CD4-positive, alpha-beta T cell (primary cell): Measurements from ENCODE around the gene CCR9. TPM values are rescaled to one million over a fixed set of nuclear protein-coding genes. Genes with fewer than 3 reads are reported as not detected.
A peak's percentile ranks its signal among the peaks of the same experiment; 100 is the strongest.

Experiments
- ATAC-seq: fragments of 200-7000 bp; cut with Tn5 transposase; one replicate; pipeline ENCODE4 v1.10.0; 2022; ENCODE audit warnings: mild to moderate bottlenecking; ENCODE audit not compliant: poor library complexity
- CTCF ChIA-PET: fragments of 350-600 bp; sonication (Branson Sonifier 250); formaldehyde crosslinking; loops from one replicate; lab custom pipeline; 2021; ENCODE audit warnings: antibody characterized with exemption, inconsistent platforms; lab: Charles Lee
- POLR2A ChIA-PET: fragments of 350-600 bp; sonication (Branson Sonifier 250); formaldehyde crosslinking; loops from one replicate; lab custom pipeline; 2021; ENCODE audit warnings: antibody characterized with exemption, inconsistent platforms; lab: Charles Lee
- DNase-seq, 14 experiments: peaks; one replicate each; pipeline ENCODE4 v3.0.0-alpha.2; 2013 to 2020; ENCODE audit warnings: mixed read lengths in 2 of 14
- H3K27ac ChIP-seq, 2 donors: one replicate each; pipeline versions ENCODE4 v1.5.1 to v1.7.0; 2013; ENCODE audit warnings: low read length in 2 of 2, low read depth in 1 of 2, mild to moderate bottlenecking in 1 of 2
- H3K27me3 ChIP-seq, 2 experiments: 1 replicate in 1 of 2; 2 replicates in 1 of 2; pipeline versions ENCODE4 v1.6.1 to v1.7.0; 2013; ENCODE audit warnings: low read length in 2 of 2, control low read depth in 1 of 2, mild to moderate bottlenecking in 1 of 2, moderate library complexity in 1 of 2; ENCODE audit not compliant: insufficient read depth in 2 of 2, control insufficient read depth in 1 of 2
- H3K36me3 ChIP-seq: one replicate; pipeline ENCODE4 v1.6.1; 2013; ENCODE audit warnings: low read length, control low read depth; ENCODE audit not compliant: insufficient read depth
- H3K4me1 ChIP-seq: one replicate; pipeline ENCODE4 v1.6.1; 2013; ENCODE audit warnings: low read length, control low read depth; ENCODE audit not compliant: insufficient read depth
- H3K4me3 ChIP-seq: one replicate; pipeline ENCODE4 v1.5.1; 2013; ENCODE audit warnings: mild to moderate bottlenecking, low read length, moderate library complexity
- H3K9me3 ChIP-seq, 2 experiments: 1 replicate in 1 of 2; 2 replicates in 1 of 2; pipeline versions ENCODE4 v1.6.1 to v1.7.0; 2013; ENCODE audit warnings: low read length in 2 of 2, mild to moderate bottlenecking in 2 of 2, control low read depth in 1 of 2, moderate library complexity in 1 of 2; ENCODE audit not compliant: control insufficient read depth in 1 of 2, insufficient read depth in 1 of 2
- H3K27ac Mint-ChIP-seq: one replicate; pipeline ENCODE4 v1.8.0; 2020; ENCODE audit warnings: mixed read lengths
- H3K27me3 Mint-ChIP-seq: one replicate; pipeline ENCODE4 v1.8.0; 2021; ENCODE audit warnings: mixed read lengths
- H3K36me3 Mint-ChIP-seq: one replicate; pipeline ENCODE4 v1.8.0; 2021; ENCODE audit warnings: low read depth, mixed read lengths
- H3K4me1 Mint-ChIP-seq: one replicate; pipeline ENCODE4 v1.8.0; 2021; ENCODE audit warnings: low read depth, mixed read lengths
- H3K4me3 Mint-ChIP-seq: one replicate; pipeline ENCODE4 v1.8.0; 2020; ENCODE audit warnings: mild to moderate bottlenecking, mixed read lengths
- H3K9me3 Mint-ChIP-seq: one replicate; pipeline ENCODE4 v1.8.0; 2020; ENCODE audit warnings: mixed read lengths
- intact Hi-C, 2 experiments: fragments of 100-400 bp; cut with DNase I in 1 of 2; cut with micrococcal nuclease in 1 of 2; formaldehyde crosslinking; loops; one replicate each; pipeline versions ENCODE4 v1.15.1 to v1.9.0; 2023 to 2025; cut with DNase I, micrococcal nuclease
- total RNA-seq, 174 experiments: library from RNA in 2 of 174; stranded (reverse) in 2 of 174; gene quantifications; one replicate each; pipeline ENCODE4 v1.2.3 and lab custom pipeline; 2021 to 2026
- TF ChIP-seq, protein P1 (sequence below): fragments of 200-600 bp; IDR thresholded peaks from one replicate; pipeline ENCODE4 v1.8.0; 2022; ENCODE audit warnings: antibody characterized with exemption, mild to moderate bottlenecking

Gene CCR9
- total RNA-seq, 2 experiments from 2014 or later = 6.5 to 7.4 TPM

GRCh38 chr3:45841757-45842491 is 44.4 kb upstream of the CCR9 start, which contains the start of gene LZTFL1:
TSS of gene LZTFL1 (minus strand) at chr3:45842119. CDS start at chr3:45841991, 128 bp downstream.
- Histone ChIP-seq H3K36me3 (peaks cover under 1% of the 10 kb centered on the region), H3K4me1 (peaks cover 17% of the 10 kb centered on the region), H3K27me3 (no peaks in the 10 kb centered on the region), H3K27ac (peak within 1 kb of the TSS; percentile 69 to 83), H3K9me3 (no peaks in the 10 kb centered on the region), H3K4me3 (peak within 1 kb of the TSS; percentile 79)
- Mint-ChIP-seq H3K27ac (peak within 1 kb of the TSS; percentile 94), H3K27me3 (no peaks in the 10 kb centered on the region), H3K36me3 (peaks cover 21% of the 10 kb centered on the region), H3K4me3 (peak within 1 kb of the TSS; percentile 96), H3K9me3 (no peaks in the 10 kb centered on the region), H3K4me1 (peaks cover 35% of the 10 kb centered on the region)
- POLR2A ChIA-PET = interaction anchor here (0.7 to 3.3 kb wide), 17 partner anchors 9 to 227 kb away, joined by 3 to 24 read pairs (median 3); partner anchors contain the start of gene SACM1L
- intact Hi-C loops = loop anchor here (1.0 to 5.0 kb wide), 7 partner anchors 28 to 155 kb away; partner anchors contain the start of genes CCR9 (in 1 of the 2) and FYCO1 (in 1 of the 2)
- CTCF ChIA-PET = interaction anchor here (1.3 to 1.5 kb wide), 3 partner anchors 87 to 647 kb away, joined by 4 read pairs; no protein-coding TSS in a partner anchor
- DNase-seq = peak; percentile 80 to 96 (median 84)
- peak; percentile 85 for ATAC-seq
- TF ChIP-seq, protein P1, sequence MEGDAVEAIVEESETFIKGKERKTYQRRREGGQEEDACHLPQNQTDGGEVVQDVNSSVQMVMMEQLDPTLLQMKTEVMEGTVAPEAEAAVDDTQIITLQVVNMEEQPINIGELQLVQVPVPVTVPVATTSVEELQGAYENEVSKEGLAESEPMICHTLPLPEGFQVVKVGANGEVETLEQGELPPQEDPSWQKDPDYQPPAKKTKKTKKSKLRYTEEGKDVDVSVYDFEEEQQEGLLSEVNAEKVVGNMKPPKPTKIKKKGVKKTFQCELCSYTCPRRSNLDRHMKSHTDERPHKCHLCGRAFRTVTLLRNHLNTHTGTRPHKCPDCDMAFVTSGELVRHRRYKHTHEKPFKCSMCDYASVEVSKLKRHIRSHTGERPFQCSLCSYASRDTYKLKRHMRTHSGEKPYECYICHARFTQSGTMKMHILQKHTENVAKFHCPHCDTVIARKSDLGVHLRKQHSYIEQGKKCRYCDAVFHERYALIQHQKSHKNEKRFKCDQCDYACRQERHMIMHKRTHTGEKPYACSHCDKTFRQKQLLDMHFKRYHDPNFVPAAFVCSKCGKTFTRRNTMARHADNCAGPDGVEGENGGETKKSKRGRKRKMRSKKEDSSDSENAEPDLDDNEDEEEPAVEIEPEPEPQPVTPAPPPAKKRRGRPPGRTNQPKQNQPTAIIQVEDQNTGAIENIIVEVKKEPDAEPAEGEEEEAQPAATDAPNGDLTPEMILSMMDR = no peak

DNA sequence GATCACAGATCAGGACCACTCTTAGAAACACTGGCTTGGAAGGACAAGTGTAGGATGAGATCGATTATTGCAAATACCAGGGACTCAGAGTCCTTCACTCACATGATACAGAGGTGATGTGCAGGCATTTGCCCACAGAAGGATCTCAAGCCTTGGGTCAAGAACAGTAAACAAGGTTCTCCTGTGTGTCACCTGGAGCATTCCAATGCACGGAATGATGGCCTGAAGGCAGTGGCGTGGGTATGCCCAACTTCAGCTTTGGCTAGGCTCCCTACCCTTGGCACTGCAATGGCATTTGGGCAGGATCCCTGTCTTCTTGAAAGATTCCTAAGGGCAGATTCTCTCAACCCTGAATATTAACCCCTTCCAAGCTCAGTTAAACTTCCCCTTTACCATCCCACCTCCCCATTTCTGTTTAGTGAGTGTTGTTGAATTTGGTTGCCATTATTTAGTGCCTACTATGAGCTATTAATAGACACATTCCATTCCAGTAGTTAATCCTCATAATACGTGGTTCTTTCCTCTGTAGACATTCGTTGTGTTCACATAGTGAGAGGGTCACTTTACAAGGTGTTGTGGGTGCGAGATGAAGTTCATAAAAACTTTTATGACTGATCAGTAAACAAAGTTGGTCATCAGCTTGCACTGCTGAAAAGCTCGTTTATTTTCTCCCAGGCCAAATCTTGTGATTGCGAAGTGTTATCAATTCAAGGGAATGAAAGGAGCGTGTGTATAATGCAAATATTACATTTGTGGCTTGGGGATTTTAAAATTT is 43.3 kb upstream of the CCR9 start:
- intact Hi-C loops = loop anchor here (2.0 to 5.0 kb wide), 6 partner anchors 28 to 154 kb away; partner anchors contain the start of genes CCR9 (in 1 of the 2) and FYCO1 (in 1 of the 2)
- Histone ChIP-seq H3K4me3 (no peak overlapping the region), H3K36me3 (no peaks in the 10 kb centered on the region), H3K9me3 (no peaks in the 10 kb centered on the region), H3K4me1 (peaks cover 17% of the 10 kb centered on the region), H3K27ac (no peak overlapping the region), H3K27me3 (no peaks in the 10 kb centered on the region)
- Mint-ChIP-seq H3K4me1 (peaks cover 35% of the 10 kb centered on the region), H3K4me3 (peak overlapping the region; percentile 96), H3K36me3 (peaks cover 11% of the 10 kb centered on the region), H3K27ac (peak overlapping the region; percentile 94), H3K9me3 (no peaks in the 10 kb centered on the region), H3K27me3 (no peaks in the 10 kb centered on the region)
- CTCF ChIA-PET = interaction anchor here (1.5 kb wide), 1 partner anchor 86 kb away, joined by 4 read pairs; no protein-coding TSS in a partner anchor
- TF ChIP-seq, protein P1 = no peak
- DNase-seq = no peak
- POLR2A ChIA-PET = interaction anchor here (0.8 to 3.3 kb wide), 9 partner anchors 16 to 112 kb away, joined by 3 to 24 read pairs (median 4); no protein-coding TSS in a partner anchor
- no peak for ATAC-seq

GRCh38 chr3:45844616-45845015 is 41.7 kb upstream of the CCR9 start:
- DNase-seq = peak in 1 of 14 experiments; percentile 7
- intact Hi-C loops = loop anchor here in 1 of 2 experiments (5.0 kb wide), 4 partner anchors 43 to 153 kb away; partner anchors contain the start of genes CCR9 and FYCO1
- no peaks in the 10 kb centered on the region for H3K27me3 ChIP-seq

More at GRCh38 chr3:45844616-45845015, 41.7 kb upstream of the CCR9 start:
- Mint-ChIP-seq H3K27me3 (no peaks in the 10 kb centered on the region), H3K36me3 (peaks cover 9% of the 10 kb centered on the region), H3K27ac (no peak overlapping the region), H3K4me1 (peaks cover 30% of the 10 kb centered on the region), H3K4me3 (no peak overlapping the region), H3K9me3 (no peaks in the 10 kb centered on the region)
- peaks cover 17% of the 10 kb centered on the region for H3K4me1 ChIP-seq
- ChIA-PET POLR2A (interaction anchor here (1.3 kb wide), 1 partner anchor 20 kb away, joined by 3 read pairs; no protein-coding TSS in a partner anchor), CTCF (no interaction called here)
- ATAC-seq = no peak
- TF ChIP-seq, protein P1 = no peak
- no peaks in the 10 kb centered on the region for H3K9me3 ChIP-seq
- H3K36me3 ChIP-seq = no peaks in the 10 kb centered on the region
- no peak overlapping the region for H3K4me3 ChIP-seq
- no peak overlapping the region for H3K27ac ChIP-seq
